Measurements from ENCODE around the gene GGT5. TPM values are rescaled to one million over a fixed set of nuclear protein-coding genes. Genes with fewer than 3 reads are reported as not detected.
"Not testable (repeated sequence)": the region's sequence is repeated elsewhere in the genome, so short reads cannot be mapped to it uniquely, and the experiment has no call there.

Gene GGT5
- total RNA-seq, 2 experiments from 2014 or later: 0.10 to 0.35 TPM

- ChIA-PET CTCF (interaction anchor here (1.2 to 3.5 kb wide), 5 partner anchors 9 to 26 kb away, joined by 3 to 15 read pairs (median 6); no protein-coding TSS in a partner anchor), POLR2A (no interaction called here)
- no peaks in the 10 kb centered on the region for H3K4me1 Mint-ChIP-seq
- H3K36me3 Mint-ChIP-seq (ENCODE audit: low read depth): no peaks in the 10 kb centered on the region
- no peak overlapping the region for H3K4me3 Mint-ChIP-seq
- no peaks in the 10 kb centered on the region for H3K9me3 Mint-ChIP-seq
- H3K27ac Mint-ChIP-seq: no peak overlapping the region
- no peak for DNase-seq
- peaks cover 3% of the 10 kb centered on the region for H3K27me3 Mint-ChIP-seq
Measured at GRCh38 chr22:24216541-24217209, 28.2 kb downstream of the GGT5 start.

GRCh38 chr22:24214467-24215285 is 30.2 kb downstream of the GGT5 start:
- no peak for DNase-seq
- Mint-ChIP-seq H3K36me3 (ENCODE audit: low read depth) (no peaks in the 10 kb centered on the region), H3K27me3 (peaks cover 3% of the 10 kb centered on the region), H3K4me1 (no peaks in the 10 kb centered on the region), H3K9me3 (no peaks in the 10 kb centered on the region), H3K27ac (no peak overlapping the region), H3K4me3 (no peak overlapping the region)
- POLR2A ChIA-PET: no interaction called here
- CTCF ChIA-PET: interaction anchor here (0.9 to 3.5 kb wide), 9 partner anchors 11 to 29 kb away, joined by 3 to 15 read pairs (median 3); no protein-coding TSS in a partner anchor

GRCh38 chr22:24213111-24213510 is 31.8 kb downstream of the GGT5 start:
- H3K4me3 Mint-ChIP-seq: not testable (repeated sequence)

GRCh38 chr22:24211716-24212115 is 33.2 kb downstream of the GGT5 start:
- CTCF ChIA-PET: interaction anchor here (1.0 to 1.2 kb wide), 3 partner anchors 11 to 35 kb away, joined by 4 read pairs; no protein-coding TSS in a partner anchor
- H3K36me3 Mint-ChIP-seq (ENCODE audit: low read depth); H3K9me3 Mint-ChIP-seq; H3K27me3 Mint-ChIP-seq; H3K27ac Mint-ChIP-seq; H3K4me3 Mint-ChIP-seq; DNase-seq; POLR2A ChIA-PET: not testable (repeated sequence)
- H3K4me1 Mint-ChIP-seq: peaks cover 21% of the 10 kb centered on the region

More at GRCh38 chr22:24213111-24213510, 31.8 kb downstream of the GGT5 start:
- H3K9me3 Mint-ChIP-seq; H3K27me3 Mint-ChIP-seq; H3K4me1 Mint-ChIP-seq; DNase-seq; H3K36me3 Mint-ChIP-seq (ENCODE audit: low read depth); H3K27ac Mint-ChIP-seq; POLR2A ChIA-PET: not testable (repeated sequence)
- CTCF ChIA-PET: interaction anchor here (0.7 to 3.5 kb wide), 3 partner anchors 17 to 319 kb away, joined by 3 to 15 read pairs (median 4); partner anchors contain the start of gene MIF

- peaks cover 30% of the 10 kb centered on the region for H3K4me1 Mint-ChIP-seq
- H3K4me3 Mint-ChIP-seq; POLR2A ChIA-PET; H3K27ac Mint-ChIP-seq; H3K9me3 Mint-ChIP-seq; DNase-seq; H3K27me3 Mint-ChIP-seq; H3K36me3 Mint-ChIP-seq (ENCODE audit: low read depth): not testable (repeated sequence)
- CTCF ChIA-PET: interaction anchor here (1.0 to 1.2 kb wide), 2 partner anchors 11 to 54 kb away, joined by 3 to 4 read pairs; no protein-coding TSS in a partner anchor
Measured at GRCh38 chr22:24210409-24210808, 34.5 kb downstream of the GGT5 start.

- DNase-seq: no peak
- ChIA-PET CTCF (interaction anchor here (0.8 to 1.2 kb wide), 3 partner anchors 10 to 53 kb away, joined by 3 to 4 read pairs (median 4); no protein-coding TSS in a partner anchor), POLR2A (no interaction called here)
- H3K4me3 Mint-ChIP-seq: no peak overlapping the region
- H3K27ac Mint-ChIP-seq: no peak overlapping the region
- peaks cover 34% of the 10 kb centered on the region for H3K4me1 Mint-ChIP-seq
- H3K9me3 Mint-ChIP-seq: peaks cover 2% of the 10 kb centered on the region
- no peaks in the 10 kb centered on the region for H3K36me3 Mint-ChIP-seq (ENCODE audit: low read depth)
- peaks cover 2% of the 10 kb centered on the region for H3K27me3 Mint-ChIP-seq
Measured at GRCh38 chr22:24209687-24210086, 35.2 kb downstream of the GGT5 start.

- CTCF ChIA-PET: interaction anchor here (0.6 to 0.8 kb wide), 3 partner anchors 11 to 43 kb away, joined by 4 to 5 read pairs (median 4); no protein-coding TSS in a partner anchor
- no peak overlapping the region for H3K4me3 Mint-ChIP-seq
- no peak overlapping the region for H3K27ac Mint-ChIP-seq
- peaks cover 34% of the 10 kb centered on the region for H3K4me1 Mint-ChIP-seq
- POLR2A ChIA-PET: interaction anchor here (0.6 kb wide), 1 partner anchor 212 kb away, joined by 3 read pairs; no protein-coding TSS in a partner anchor
- DNase-seq: no peak
- H3K9me3 Mint-ChIP-seq: peaks cover 2% of the 10 kb centered on the region
- peaks cover 3% of the 10 kb centered on the region for H3K27me3 Mint-ChIP-seq
- H3K36me3 Mint-ChIP-seq (ENCODE audit: low read depth): no peaks in the 10 kb centered on the region
Measured at GRCh38 chr22:24209016-24209415, 35.9 kb downstream of the GGT5 start.

- peaks cover 3% of the 10 kb centered on the region for H3K27me3 Mint-ChIP-seq
- DNase-seq: no peak
- peaks cover 37% of the 10 kb centered on the region for H3K4me1 Mint-ChIP-seq
- ChIA-PET CTCF (no interaction called here), POLR2A (interaction anchor here (0.6 kb wide), 1 partner anchor 211 kb away, joined by 3 read pairs; no protein-coding TSS in a partner anchor)
- peak overlapping the region; percentile 80 for H3K27ac Mint-ChIP-seq
- no peaks in the 10 kb centered on the region for H3K36me3 Mint-ChIP-seq (ENCODE audit: low read depth)
- H3K4me3 Mint-ChIP-seq: peak overlapping the region; percentile 28
- peaks cover 2% of the 10 kb centered on the region for H3K9me3 Mint-ChIP-seq
Measured at GRCh38 chr22:24208012-24208749, 36.7 kb downstream of the GGT5 start.

GRCh38 chr22:24207264-24208011 is 37.4 kb downstream of the GGT5 start:
- ChIA-PET POLR2A (no interaction called here), CTCF (no interaction called here)
- H3K4me3 Mint-ChIP-seq: peak overlapping the region; percentile 28
- no peak for DNase-seq
- H3K9me3 Mint-ChIP-seq: peaks cover 2% of the 10 kb centered on the region
- H3K27ac Mint-ChIP-seq: peak overlapping the region; percentile 80
- H3K4me1 Mint-ChIP-seq: peaks cover 37% of the 10 kb centered on the region
- H3K27me3 Mint-ChIP-seq: peaks cover 3% of the 10 kb centered on the region
- no peaks in the 10 kb centered on the region for H3K36me3 Mint-ChIP-seq (ENCODE audit: low read depth)

GRCh38 chr22:24206460-24207263 is 38.2 kb downstream of the GGT5 start:
- H3K27ac Mint-ChIP-seq: peak overlapping the region; percentile 80
- peaks cover 37% of the 10 kb centered on the region for H3K4me1 Mint-ChIP-seq
- DNase-seq; H3K4me3 Mint-ChIP-seq; H3K9me3 Mint-ChIP-seq; H3K36me3 Mint-ChIP-seq (ENCODE audit: low read depth); CTCF ChIA-PET; H3K27me3 Mint-ChIP-seq: not testable (repeated sequence)
- POLR2A ChIA-PET: interaction anchor here (0.6 kb wide), 1 partner anchor 31 kb away, joined by 7 read pairs; no protein-coding TSS in a partner anchor

- DNase-seq: no peak
- Mint-ChIP-seq H3K27me3 (peaks cover 2% of the 10 kb centered on the region), H3K36me3 (ENCODE audit: low read depth) (no peaks in the 10 kb centered on the region), H3K27ac (no peak overlapping the region), H3K4me3 (no peak overlapping the region), H3K4me1 (peaks cover 40% of the 10 kb centered on the region), H3K9me3 (peaks cover 2% of the 10 kb centered on the region)
- POLR2A ChIA-PET: interaction anchor here (0.9 kb wide), 1 partner anchor 26 kb away, joined by 6 read pairs; no protein-coding TSS in a partner anchor
- CTCF ChIA-PET: no interaction called here
Measured at GRCh38 chr22:24205438-24206195, 39.3 kb downstream of the GGT5 start.

Data from activated CD4-positive, alpha-beta T cell treated with anti-CD3 and anti-CD28 coated beads, Interleukin-2, amount 10 ng/mL, durations not matched to agents 7 days and 5 days (primary cell).